HepG2 (cell line): Measurements from ENCODE around the gene LYZL6. TPM values are rescaled to one million over a fixed set of nuclear protein-coding genes. Genes with fewer than 3 reads are reported as not detected.

Experiments
- AKNA ChIP-seq: sonication (generic); formaldehyde crosslinking; IDR thresholded peaks from 2 replicates; pipeline ENCODE4 v1.4.0; 2020; ENCODE audit warnings: missing genetic modification reagents, borderline replicate concordance
- CERS6 ChIP-seq: sonication (generic); formaldehyde crosslinking; IDR thresholded peaks from 2 replicates; pipeline ENCODE4 v1.5.0; 2020; ENCODE audit warnings: missing genetic modification reagents
- HDAC2 ChIP-seq: sonication (generic); formaldehyde crosslinking; IDR thresholded peaks from 2 replicates; pipeline ENCODE4 v1.4.0; 2020; ENCODE audit warnings: missing genetic modification reagents
- RARA ChIP-seq: IDR thresholded peaks from 2 replicates; pipeline ENCODE4 v1.6.1; 2016; ENCODE audit warnings: missing genetic modification reagents, missing compliant biosample characterization
- SP5 ChIP-seq: IDR thresholded peaks from 2 replicates; pipeline ENCODE4 v1.6.1; 2016; ENCODE audit warnings: low read depth, borderline replicate concordance
- ZNF282 ChIP-seq: fragments of 450-650 bp; IDR thresholded peaks from 2 replicates; pipeline ENCODE4 v1.6.1; 2018; ENCODE audit not compliant: partially characterized antibody
- ZNF362 ChIP-seq: sonication (generic); formaldehyde crosslinking; IDR thresholded peaks from 2 replicates; pipeline ENCODE4 v1.4.0; 2020; ENCODE audit warnings: missing genetic modification reagents, mild to moderate bottlenecking, borderline replicate concordance
- ZNF382 ChIP-seq: sonication (generic); formaldehyde crosslinking; IDR thresholded peaks from 2 replicates; pipeline ENCODE4 v1.5.0; 2020; ENCODE audit warnings: missing genetic modification reagents, mild to moderate bottlenecking, borderline replicate concordance
- ZNF749 ChIP-seq: sonication (generic); formaldehyde crosslinking; IDR thresholded peaks from 2 replicates; pipeline ENCODE4 v1.8.0; 2022; ENCODE audit warnings: mild to moderate bottlenecking, missing genetic modification reagents, moderate library complexity, borderline replicate concordance
- ZNF75D ChIP-seq: sonication (generic); formaldehyde crosslinking; IDR thresholded peaks from 2 replicates; pipeline ENCODE4 v1.8.1; 2023; ENCODE audit warnings: missing genetic modification reagents, mild to moderate bottlenecking, borderline replicate concordance
- ZNF850 ChIP-seq: sonication (generic); formaldehyde crosslinking; conservative IDR thresholded peaks from 2 replicates; pipeline ENCODE4 v1.9.0; 2021; ENCODE audit warnings: mild to moderate bottlenecking, missing genetic modification reagents
- ZZZ3 ChIP-seq: sonication (generic); formaldehyde crosslinking; IDR thresholded peaks from 2 replicates; pipeline ENCODE4 v1.4.0; 2020; ENCODE audit warnings: missing genetic modification reagents, mild to moderate bottlenecking, borderline replicate concordance
- polyA plus RNA-seq, 8 experiments: library from polyadenylated mRNA; depleted of rRNA in 3 of 8; stranded (reverse) in 7 of 8; unstranded in 1 of 8; fragments of >200 nt; fragmentation: Illumina TruSeq in 4 of 8; extraction: Trizol in 4 of 8; gene quantifications; 2 replicates each; pipeline versions ENCODE4 v1.2.1 to v1.2.3, GENCODE V29; 2011 to 2016; ENCODE audit warnings: low read depth in 4 of 8, missing spikeins in 1 of 8, mixed read lengths in 1 of 8; ENCODE audit not compliant: insufficient read depth in 1 of 8
- total RNA-seq, 5 experiments: library from RNA; depleted of rRNA; stranded (reverse); fragments of >200 nt; fragmentation: Illumina TruSeq; extraction: Trizol; gene quantifications; 2 replicates each; pipeline ENCODE4 v1.2.3, GENCODE V29; 2016; ENCODE audit warnings: low read depth in 1 of 5
- TF ChIP-seq, protein P1 (sequence below): sonication (generic); formaldehyde crosslinking; IDR thresholded peaks from 2 replicates; pipeline ENCODE4 v1.4.0; 2020; ENCODE audit warnings: missing genetic modification reagents, mild to moderate bottlenecking, borderline replicate concordance
- TF ChIP-seq, protein P2 (sequence below): sonication (generic); formaldehyde crosslinking; IDR thresholded peaks from 2 replicates; pipeline ENCODE4 v1.5.0; 2020; ENCODE audit warnings: mild to moderate bottlenecking, missing genetic modification reagents, borderline replicate concordance

The LYZL6 gene
- total and polyA plus RNA-seq, 2 of the 13 experiments (the other 11 are each of a cell fraction or from before 2014, with no cell fraction given): not detected

- TF ChIP-seq AKNA (no peak), ZNF75D (no peak), CERS6 (CRISPR knock-in tag) (no peak), HDAC2 (CRISPR knock-in tag) (no peak), ZNF749 (no peak), RARA (peak; percentile 79), ZNF382 (CRISPR knock-in tag) (no peak), ZZZ3 (no peak), ZNF282 (no peak), ZNF362 (CRISPR knock-in tag) (peak; percentile 91), SP5 (CRISPR knock-in tag) (0 out of 2 replicates have a peak, but pooled peaks have one; percentile 11), ZNF850 (CRISPR knock-in tag) (no peak)
- TF ChIP-seq, protein P1, sequence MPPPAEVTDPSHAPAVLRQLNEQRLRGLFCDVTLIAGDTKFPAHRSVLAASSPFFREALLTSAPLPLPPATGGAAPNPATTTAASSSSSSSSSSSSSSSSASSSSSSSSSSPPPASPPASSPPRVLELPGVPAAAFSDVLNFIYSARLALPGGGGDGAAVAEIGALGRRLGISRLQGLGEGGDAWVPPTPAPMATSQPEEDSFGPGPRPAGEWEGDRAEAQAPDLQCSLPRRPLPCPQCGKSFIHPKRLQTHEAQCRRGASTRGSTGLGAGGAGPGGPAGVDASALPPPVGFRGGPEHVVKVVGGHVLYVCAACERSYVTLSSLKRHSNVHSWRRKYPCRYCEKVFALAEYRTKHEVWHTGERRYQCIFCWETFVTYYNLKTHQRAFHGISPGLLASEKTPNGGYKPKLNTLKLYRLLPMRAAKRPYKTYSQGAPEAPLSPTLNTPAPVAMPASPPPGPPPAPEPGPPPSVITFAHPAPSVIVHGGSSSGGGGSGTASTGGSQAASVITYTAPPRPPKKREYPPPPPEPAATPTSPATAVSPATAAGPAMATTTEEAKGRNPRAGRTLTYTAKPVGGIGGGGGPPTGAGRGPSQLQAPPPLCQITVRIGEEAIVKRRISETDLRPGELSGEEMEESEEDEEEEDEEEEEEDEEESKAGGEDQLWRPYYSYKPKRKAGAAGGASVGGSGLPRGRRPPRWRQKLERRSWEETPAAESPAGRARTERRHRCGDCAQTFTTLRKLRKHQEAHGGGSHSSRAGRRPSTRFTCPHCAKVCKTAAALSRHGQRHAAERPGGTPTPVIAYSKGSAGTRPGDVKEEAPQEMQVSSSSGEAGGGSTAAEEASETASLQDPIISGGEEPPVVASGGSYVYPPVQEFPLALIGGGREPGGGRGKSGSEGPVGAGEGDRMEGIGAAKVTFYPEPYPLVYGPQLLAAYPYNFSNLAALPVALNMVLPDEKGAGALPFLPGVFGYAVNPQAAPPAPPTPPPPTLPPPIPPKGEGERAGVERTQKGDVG (CRISPR knock-in tag): no peak
- TF ChIP-seq, protein P2, sequence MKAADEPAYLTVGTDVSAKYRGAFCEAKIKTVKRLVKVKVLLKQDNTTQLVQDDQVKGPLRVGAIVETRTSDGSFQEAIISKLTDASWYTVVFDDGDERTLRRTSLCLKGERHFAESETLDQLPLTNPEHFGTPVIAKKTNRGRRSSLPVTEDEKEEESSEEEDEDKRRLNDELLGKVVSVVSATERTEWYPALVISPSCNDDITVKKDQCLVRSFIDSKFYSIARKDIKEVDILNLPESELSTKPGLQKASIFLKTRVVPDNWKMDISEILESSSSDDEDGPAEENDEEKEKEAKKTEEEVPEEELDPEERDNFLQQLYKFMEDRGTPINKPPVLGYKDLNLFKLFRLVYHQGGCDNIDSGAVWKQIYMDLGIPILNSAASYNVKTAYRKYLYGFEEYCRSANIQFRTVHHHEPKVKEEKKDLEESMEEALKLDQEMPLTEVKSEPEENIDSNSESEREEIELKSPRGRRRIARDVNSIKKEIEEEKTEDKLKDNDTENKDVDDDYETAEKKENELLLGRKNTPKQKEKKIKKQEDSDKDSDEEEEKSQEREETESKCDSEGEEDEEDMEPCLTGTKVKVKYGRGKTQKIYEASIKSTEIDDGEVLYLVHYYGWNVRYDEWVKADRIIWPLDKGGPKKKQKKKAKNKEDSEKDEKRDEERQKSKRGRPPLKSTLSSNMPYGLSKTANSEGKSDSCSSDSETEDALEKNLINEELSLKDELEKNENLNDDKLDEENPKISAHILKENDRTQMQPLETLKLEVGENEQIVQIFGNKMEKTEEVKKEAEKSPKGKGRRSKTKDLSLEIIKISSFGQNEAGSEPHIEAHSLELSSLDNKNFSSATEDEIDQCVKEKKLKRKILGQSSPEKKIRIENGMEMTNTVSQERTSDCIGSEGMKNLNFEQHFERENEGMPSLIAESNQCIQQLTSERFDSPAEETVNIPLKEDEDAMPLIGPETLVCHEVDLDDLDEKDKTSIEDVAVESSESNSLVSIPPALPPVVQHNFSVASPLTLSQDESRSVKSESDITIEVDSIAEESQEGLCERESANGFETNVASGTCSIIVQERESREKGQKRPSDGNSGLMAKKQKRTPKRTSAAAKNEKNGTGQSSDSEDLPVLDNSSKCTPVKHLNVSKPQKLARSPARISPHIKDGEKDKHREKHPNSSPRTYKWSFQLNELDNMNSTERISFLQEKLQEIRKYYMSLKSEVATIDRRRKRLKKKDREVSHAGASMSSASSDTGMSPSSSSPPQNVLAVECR (CRISPR knock-in tag): no peak; the same call in 1 of the 2 replicates
Observed at GRCh38 chr17:35981908-35982330, 38.4 kb upstream of the LYZL6 start (continued).
